K562 (cell line): Measurements from ENCODE around the gene MTG2. TPM values are rescaled to one million over a fixed set of nuclear protein-coding genes. Genes with fewer than 3 reads are reported as not detected.
A peak's percentile ranks its signal among the peaks of the same experiment; 100 is the strongest.

ENCODE experiments used
- BCL6 ChIP-seq: fragments of 250-450 bp; sonication (Bioruptor Pico); IDR thresholded peaks from 2 replicates; pipeline ENCODE4 v1.4.0; 2020
- CBX1 ChIP-seq: sonication (generic); IDR thresholded peaks from 2 replicates; pipeline ENCODE4 v1.6.1; 2016; ENCODE audit warnings: antibody characterized with exemption, low read depth, mild to moderate bottlenecking
- CBX3 ChIP-seq, 2 experiments: IDR thresholded peaks; 1 replicate in 1 of 2; 2 replicates in 1 of 2; pipeline ENCODE4 v1.6.1; 2012; ENCODE audit warnings: inconsistent platforms in 2 of 2, low read length in 2 of 2, borderline replicate concordance in 1 of 2, control low read depth in 1 of 2
- CEBPZ ChIP-seq: fragments of 150-350 bp; IDR thresholded peaks from 2 replicates; pipeline ENCODE4 v1.6.1; 2014; ENCODE audit warnings: low read depth, mild to moderate bottlenecking, low read length, borderline replicate concordance
- DDX20 ChIP-seq: fragments of 450-650 bp; IDR thresholded peaks from 2 replicates; pipeline ENCODE4 v1.6.1; 2016; ENCODE audit warnings: missing genetic modification characterization, low read depth, mild to moderate bottlenecking, missing compliant biosample characterization, moderate library complexity
- DMBX1 ChIP-seq: fragments of 250-450 bp; sonication (Bioruptor Pico); IDR thresholded peaks from 2 replicates; pipeline ENCODE4 v1.8.0; 2022; ENCODE audit warnings: inconsistent platforms, mild to moderate bottlenecking, moderate library complexity, borderline replicate concordance
- GTF2E2 ChIP-seq: fragments of 200-800 bp; sonication (Bioruptor generic); IDR thresholded peaks from 2 replicates; pipeline ENCODE4 v1.6.1; 2016; ENCODE audit warnings: missing genetic modification characterization, missing compliant biosample characterization
- HBP1 ChIP-seq: fragments of 450-650 bp; formaldehyde crosslinking; IDR thresholded peaks from 2 replicates; pipeline ENCODE4 v1.4.0; 2022; ENCODE audit warnings: missing genetic modification characterization
- HDAC1 ChIP-seq, 2 experiments: fragments of 450-650 bp; IDR thresholded peaks; 2 replicates each; pipeline ENCODE4 v1.6.1; 2016 to 2017; ENCODE audit warnings: inconsistent platforms in 1 of 2, mild to moderate bottlenecking in 1 of 2, moderate library complexity in 1 of 2
- HDAC8 ChIP-seq: fragments of 450-650 bp; IDR thresholded peaks from 2 replicates; pipeline ENCODE4 v1.6.1; 2016; ENCODE audit warnings: mild to moderate bottlenecking, missing genetic modification characterization, moderate library complexity, missing compliant biosample characterization
- KLF6 ChIP-seq: fragments of 250-450 bp; sonication (Bioruptor Pico); IDR thresholded peaks from 2 replicates; pipeline ENCODE4 v1.4.0; 2020; ENCODE audit warnings: mild to moderate bottlenecking, moderate library complexity, borderline replicate concordance
- MECOM ChIP-seq: fragments of 250-450 bp; sonication (Bioruptor Pico); IDR thresholded peaks from 2 replicates; pipeline ENCODE4 v1.8.0; 2022; ENCODE audit warnings: inconsistent platforms
- MEF2D ChIP-seq: conservative IDR thresholded peaks from 2 replicates; pipeline ENCODE4 v1.6.1; 2016; ENCODE audit warnings: low read depth, missing genetic modification characterization, missing compliant biosample characterization
- RFX5 ChIP-seq: IDR thresholded peaks from 2 replicates; pipeline ENCODE4 v1.6.1; 2011; ENCODE audit warnings: low read depth, mild to moderate bottlenecking, improper control_type of control experiment, low read length
- ZBTB11 ChIP-seq, 3 experiments: fragments of 200-800 bp in 1 of 3; fragments of 250-450 bp in 1 of 3; fragments of 450-650 bp in 1 of 3; sonication (Bioruptor Pico) in 1 of 3; sonication (Bioruptor generic) in 1 of 3; formaldehyde crosslinking in 1 of 3; IDR thresholded peaks; 2 replicates each; pipeline versions ENCODE4 v1.6.1 to v1.8.0; 2016 to 2022; ENCODE audit warnings: mild to moderate bottlenecking in 2 of 3, missing genetic modification characterization in 2 of 3, missing compliant biosample characterization in 1 of 3, moderate library complexity in 1 of 3
- ZFP91 ChIP-seq: sonication (generic); formaldehyde crosslinking; IDR thresholded peaks from 2 replicates; pipeline ENCODE4 v1.8.0; 2022; ENCODE audit warnings: mild to moderate bottlenecking, missing genetic modification reagents
- polyA plus RNA-seq, 8 experiments: library from polyadenylated mRNA; depleted of rRNA in 4 of 8; stranded (reverse) in 5 of 8; unstranded in 3 of 8; fragments of >200 nt; fragmentation: Nextera tagmentation in 2 of 8; fragmentation: Illumina TruSeq in 1 of 8; extraction: Ambion mirVana in 2 of 8; extraction: Trizol in 1 of 8; gene quantifications; 2 replicates each; pipeline versions ENCODE4 v1.2.1 to v1.2.3, GENCODE V29; 2011 to 2014; ENCODE audit warnings: inconsistent platforms in 1 of 8, missing spikeins in 1 of 8
- total RNA-seq, 7 experiments: library from RNA; depleted of rRNA in 6 of 7; stranded (reverse); fragments of >200 nt in 6 of 7; fragmentation: Illumina TruSeq in 2 of 7; extraction: Trizol in 2 of 7; gene quantifications; 2 replicates each; pipeline versions ENCODE4 v1.2.1 to v1.2.3, GENCODE V29; 2011 to 2021; ENCODE audit warnings: low replicate concordance in 1 of 7

MTG2 gene
- total and polyA plus RNA-seq, 9 of the 15 experiments (the other 6 are each of a cell fraction or from before 2014, with no cell fraction given), result 8.7 to 67.5 (median 44.5) TPM

GRCh38 chr20:62146019-62146755, 36.6 kb upstream of the MTG2 start (continued):
- TF ChIP-seq CEBPZ (no peak), DMBX1 (peak; percentile 91), HDAC8 (tag) (peak; percentile 57; the same call in 1 of the 2 replicates), DDX20 (tag) (no peak), ZBTB11 (CRISPR knock-in tag; IDR thresholded peaks at IDR 0.05) (0 out of 6 replicates have a peak, but pooled peaks of 1 of the 3 experiments have one; percentile 23), MEF2D (tag) (0 out of 2 replicates have a peak, but pooled peaks have one; percentile 31), KLF6 (CRISPR knock-in tag) (no peak), ZFP91 (CRISPR knock-in tag) (peak; percentile 64; the same call in 1 of the 2 replicates), HBP1 (CRISPR knock-in tag) (no peak), MECOM (peak; percentile 86), RFX5 (no peak), BCL6 (CRISPR knock-in tag) (0 out of 2 replicates have a peak, but pooled peaks have one; percentile 4), CBX1 (no peak; the same call in 1 of the 2 replicates), HDAC1 (IDR thresholded peaks at IDR 0.05) (peak in 1 of 2 experiments; percentile 91; a peak in 2 of 4 replicates), CBX3 (IDR thresholded peaks at IDR 0.05; ENCODE audit: borderline replicate concordance in 1 of 2, low read length in 2 of 2) (peak in 1 of 2 experiments; percentile 85; a peak in 2 of 3 replicates), GTF2E2 (tag) (no peak)
